Heart left ventricle (tissue), 13 donors: Measurements from ENCODE around the gene PHF10.

Experiments
- CTCF ChIP-seq, 12 donors: fragments of 200-600 bp; sonication (generic) in 4 of 12; IDR thresholded peaks; one replicate each; pipeline versions ENCODE4 v1.5.0 to v1.8.0; 2018 to 2022; ENCODE audit warnings: antibody characterized with exemption in 12 of 12, mild to moderate bottlenecking in 5 of 12
- POLR2A ChIP-seq, 2 donors: fragments of 450-650 bp; IDR thresholded peaks; one replicate each; pipeline ENCODE4 v1.6.1; 2017; ENCODE audit warnings: antibody characterized with exemption in 2 of 2, mild to moderate bottlenecking in 2 of 2, moderate library complexity in 2 of 2
- donor health status: ischemic (EF 13 %, LVEDD 7.1; RV severe dilation, severe dysfunction).
- donor health status: DM: no; HTN: yes; CAD: no.
- donor health status: DM: no; HTN: no; CAD: no.
- donor health status: ischemic (EF 25% LVEDD 6.9; RV normal size, moderate dysfunction).
- donor health status: ischemic (EF 25% LVEDD 5.7; RV mildly dilated, moderate dysfunction).
- donor health status: ischemic (EF 35%, LVEDD 5.7; RV mildly dilated, moderate dysfunction).
- donor health status: nonischemic (EF 11% LVEDD 7.7; RV severe dilation, severe dysfunction).
- donor health status: DM: yes; HTN: yes; CAD: no.
- donor health status: PGD.
- donor health status: ischemic (EF 29% LVEDD 5.4; RV normal size, mild dysfunction).
- donor health status: nonischemic (EF 23%, LVEDD 6.1; RV moderate dilation, normal function).

GRCh38 chr6:169746556-169746955 lies 22.3 kb upstream of the PHF10 start:
- no peak for TF ChIP-seq CTCF (IDR thresholded peaks at IDR 0.05)
- no peak for TF ChIP-seq POLR2A (IDR thresholded peaks at IDR 0.05)
